GM12892 (cell line): ENCODE results near the gene MGAM2.

Source experiments
- POLR2A ChIP-seq: IDR thresholded peaks from 2 replicates; pipeline ENCODE4 v1.6.1; 2011; ENCODE audit warnings: low read depth, low read length, control low read depth
- POLR2AphosphoS5 ChIP-seq: IDR thresholded peaks from 2 replicates; pipeline ENCODE4 v1.6.1; 2011; ENCODE audit warnings: low read depth, low read length, control low read depth
- TAF1 ChIP-seq: IDR thresholded peaks from 2 replicates; pipeline ENCODE4 v1.6.1; 2011; ENCODE audit warnings: low read depth, mild to moderate bottlenecking, control low read depth, low read length, borderline replicate concordance

DNA sequence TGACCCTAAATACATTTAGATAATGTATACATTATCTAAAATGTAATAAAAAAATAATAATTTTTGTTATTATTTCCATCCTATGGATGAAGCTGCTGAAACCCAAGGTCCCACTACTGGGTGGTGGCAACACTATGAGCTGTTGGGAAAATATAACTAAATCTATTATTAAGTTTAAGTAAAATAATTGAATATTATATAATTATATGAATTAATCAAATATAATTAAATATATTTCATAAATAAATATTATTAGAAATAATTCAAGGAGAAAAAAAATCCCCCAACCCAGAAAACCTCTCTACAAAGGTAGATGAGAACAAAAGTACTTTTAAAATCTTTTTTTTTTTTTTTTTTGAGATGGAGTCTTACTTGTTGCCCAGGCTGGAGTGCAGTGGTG, 138.4 kb downstream of the MGAM2 start:
- TF ChIP-seq POLR2A (no peak), POLR2AphosphoS5 (no peak), TAF1 (no peak)
